Neuronal stem cell (in vitro differentiated cells): ENCODE results near the gene DDAH1.
A peak's percentile ranks its signal among the peaks of the same experiment; 100 is the strongest.

Source experiments
- DNase-seq: peaks from one replicate; pipeline ENCODE4 v3.0.0-alpha.2; 2013; ENCODE audit warnings: low spot score
- H2AFZ ChIP-seq: one replicate; pipeline ENCODE4 v1.6.1; 2013; ENCODE audit warnings: mild to moderate bottlenecking, low read length, inconsistent platforms
- H2AK5ac ChIP-seq: 2 replicates; pipeline ENCODE4 v1.6.1; 2013; ENCODE audit warnings: low read depth, mild to moderate bottlenecking, inconsistent platforms, low read length, moderate library complexity, mixed read lengths
- H2BK120ac ChIP-seq: 2 replicates; pipeline ENCODE4 v1.6.1; 2013; ENCODE audit warnings: low read depth, mild to moderate bottlenecking, inconsistent platforms, low read length, moderate library complexity, mixed read lengths
- H2BK12ac ChIP-seq: one replicate; pipeline ENCODE4 v1.6.1; 2013; ENCODE audit warnings: low read length, inconsistent platforms
- H2BK15ac ChIP-seq: 2 replicates; pipeline ENCODE4 v1.6.1; 2013; ENCODE audit warnings: mild to moderate bottlenecking, low read length, inconsistent platforms, mixed read lengths
- H2BK5ac ChIP-seq: one replicate; pipeline ENCODE4 v1.6.1; 2013; ENCODE audit warnings: inconsistent platforms, mild to moderate bottlenecking, low read length, moderate library complexity
- H3K14ac ChIP-seq: one replicate; pipeline ENCODE4 v1.6.1; 2013; ENCODE audit warnings: low read length, inconsistent platforms
- H3K18ac ChIP-seq: 2 replicates; pipeline ENCODE4 v1.6.1; 2013; ENCODE audit warnings: low read length, inconsistent platforms
- H3K23ac ChIP-seq: 2 replicates; pipeline ENCODE4 v1.6.1; 2013; ENCODE audit warnings: low read depth, mild to moderate bottlenecking, mixed read lengths, low read length, inconsistent platforms; ENCODE audit not compliant: poor library complexity
- H3K27ac ChIP-seq: replicated peaks from 3 replicates; pipeline ENCODE4 v1.5.1; 2013; ENCODE audit warnings: low read length, inconsistent platforms
- H3K27me3 ChIP-seq, 3 experiments: 2 replicates each; pipeline ENCODE4 v1.6.1; 2013; ENCODE audit warnings: low read length in 3 of 3, mild to moderate bottlenecking in 2 of 3, inconsistent platforms in 1 of 3, low read depth in 1 of 3, mixed read lengths in 1 of 3, moderate library complexity in 1 of 3; ENCODE audit not compliant: control insufficient read depth in 3 of 3, insufficient read depth in 3 of 3
- H3K36me3 ChIP-seq, 2 donors: replicated peaks in 1 of 2; 2 replicates each; pipeline ENCODE4 v1.6.1; 2013; ENCODE audit warnings: low read length in 2 of 2; ENCODE audit not compliant: control insufficient read depth in 2 of 2, insufficient read depth in 2 of 2
- H3K4ac ChIP-seq: 2 replicates; pipeline ENCODE4 v1.6.1; 2013; ENCODE audit warnings: inconsistent platforms, mild to moderate bottlenecking, low read length, moderate library complexity
- H3K4me1 ChIP-seq, 2 donors: 1 replicate in 1 of 2; 2 replicates in 1 of 2; pipeline ENCODE4 v1.6.1; 2013; ENCODE audit warnings: low read length in 2 of 2, low read depth in 1 of 2; ENCODE audit not compliant: control insufficient read depth in 2 of 2, insufficient read depth in 1 of 2
- H3K4me2 ChIP-seq: one replicate; pipeline ENCODE4 v1.6.1; 2013; ENCODE audit warnings: mild to moderate bottlenecking, low read length, inconsistent platforms; ENCODE audit not compliant: insufficient read depth, poor library complexity, severe bottlenecking
- H3K4me3 ChIP-seq, 2 donors: 2 replicates each; pipeline ENCODE4 v1.5.1; 2013; ENCODE audit warnings: low read length in 2 of 2, mild to moderate bottlenecking in 2 of 2, inconsistent platforms in 1 of 2, moderate library complexity in 1 of 2
- H3K79me1 ChIP-seq: one replicate; pipeline ENCODE4 v1.6.1; 2013; ENCODE audit warnings: low read depth, mild to moderate bottlenecking, inconsistent platforms, low read length, moderate library complexity
- H3K9ac ChIP-seq: one replicate; pipeline ENCODE4 v1.6.1; 2013; ENCODE audit warnings: mild to moderate bottlenecking, low read depth, low read length, inconsistent platforms; ENCODE audit not compliant: poor library complexity
- H3K9me3 ChIP-seq, 2 donors: replicated peaks in 1 of 2; 2 replicates each; pipeline versions ENCODE3 to v1.6.1; 2013; ENCODE audit warnings: low read length in 2 of 2, mild to moderate bottlenecking in 2 of 2, inconsistent platforms in 1 of 2, low read depth in 1 of 2, mixed read lengths in 1 of 2, moderate library complexity in 1 of 2; ENCODE audit not compliant: control insufficient read depth in 2 of 2, insufficient read depth in 1 of 2
- H4K8ac ChIP-seq: one replicate; pipeline ENCODE4 v1.6.1; 2013; ENCODE audit warnings: low read depth, mild to moderate bottlenecking, inconsistent platforms, low read length, moderate library complexity
- H4K91ac ChIP-seq: one replicate; pipeline ENCODE4 v1.6.1; 2013; ENCODE audit warnings: low read length, low read depth, mild to moderate bottlenecking, inconsistent platforms; ENCODE audit not compliant: poor library complexity
- WGBS, 2 donors: extraction: QIAGEN DNeasy Blood & Tissue Kit; methylation state at CpG; one replicate each; pipeline ENCODE4 v1.1.7; 2013; ENCODE audit warnings: missing lambda C conversion rate in 2 of 2, mixed read lengths in 1 of 2; ENCODE audit not compliant: insufficient read length in 2 of 2, insufficient replicate concordance in 1 of 2; ENCODE audit errors: extremely low coverage in 2 of 2; 5-methylcytosine and 5-hydroxymethylcytosine counted together

The DDAH1 gene

DNA sequence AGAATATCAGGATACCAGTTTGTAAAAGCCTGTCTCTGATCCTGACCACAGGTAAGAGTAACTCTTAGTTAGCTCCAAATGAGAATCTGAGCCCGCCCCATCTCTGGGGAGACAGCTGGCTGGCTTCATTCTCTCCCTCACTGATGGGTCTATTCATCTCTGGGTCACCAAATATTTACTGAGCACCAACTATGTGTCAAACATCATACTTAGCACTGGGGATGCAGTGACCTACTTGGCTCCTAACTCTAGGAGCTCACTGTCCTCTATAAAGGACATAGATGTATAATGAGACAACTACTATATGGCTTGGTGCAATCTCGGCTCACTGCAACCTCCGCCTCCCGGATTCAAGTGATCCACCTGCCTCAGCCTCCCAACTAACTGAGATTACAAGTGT, 158.7 kb downstream of the DDAH1 start:
- Histone ChIP-seq H3K9ac (no peak overlapping the region), H3K23ac (no peak overlapping the region), H3K4me1 (peaks cover 0 to 8% of the 10 kb centered on the region in 2 donors), H3K79me1 (no peaks in the 10 kb centered on the region), H3K9me3 (no peaks in the 10 kb centered on the region), H3K36me3 (no peaks in the 10 kb centered on the region), H3K27ac (no peak overlapping the region), H3K18ac (no peak overlapping the region), H3K27me3 (no peaks in the 10 kb centered on the region), H4K91ac (no peak overlapping the region), H3K4me3 (no peak overlapping the region), H2BK15ac (no peak overlapping the region), H3K4ac (no peak overlapping the region), H2AK5ac (no peak overlapping the region), H2BK120ac (no peak overlapping the region), H2BK12ac (no peak overlapping the region), H3K14ac (no peak overlapping the region), H4K8ac (no peak overlapping the region), H3K4me2 (no peak overlapping the region), H2AFZ (no peak overlapping the region), H2BK5ac (no peak overlapping the region)
- no peak for DNase-seq
- no CpG with 5 or more reads among the region's 4 CpGs for WGBS, 2 donors

DNA sequence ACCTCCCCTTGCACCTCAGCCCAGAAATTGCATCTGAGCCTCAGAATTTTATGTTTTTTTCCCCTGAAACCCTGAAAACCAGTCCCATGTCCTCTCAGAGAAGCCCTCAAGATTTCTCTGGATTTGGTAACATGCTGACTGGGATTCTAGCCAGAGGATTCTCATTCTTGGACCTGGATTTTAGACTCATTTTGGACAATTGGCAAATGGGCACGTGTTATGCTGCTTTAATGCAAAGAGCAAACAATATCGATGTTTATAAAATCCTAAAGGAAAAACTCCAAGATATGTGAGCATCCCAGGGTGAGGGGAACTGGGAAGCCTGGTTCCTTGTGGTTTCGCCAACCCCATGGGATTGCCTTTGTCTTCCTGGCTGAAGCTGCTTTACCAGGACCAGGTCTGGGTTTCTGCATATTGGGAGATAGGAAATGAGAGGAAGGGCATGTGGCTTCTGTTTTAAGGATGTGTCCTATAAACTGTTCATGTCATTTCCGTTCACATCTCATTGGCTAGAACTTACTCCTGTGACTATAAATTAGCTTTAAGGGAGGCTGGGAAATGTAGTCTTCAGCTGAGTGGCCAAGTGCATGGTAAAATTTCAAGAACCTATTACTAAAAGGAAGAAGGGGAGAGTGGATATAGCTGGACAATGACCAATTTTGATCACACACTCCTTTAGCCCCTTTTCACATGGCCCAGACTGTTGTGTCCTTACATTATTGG, 161.4 kb downstream of the DDAH1 start:
- Histone ChIP-seq H3K4ac (no peak overlapping the region), H3K18ac (no peak overlapping the region), H2BK15ac (no peak overlapping the region), H4K91ac (no peak overlapping the region), H4K8ac (no peak overlapping the region), H3K27me3 (no peaks in the 10 kb centered on the region), H2BK5ac (no peak overlapping the region), H3K23ac (no peak overlapping the region), H3K14ac (no peak overlapping the region), H3K4me1 (peaks cover 0 to 6% of the 10 kb centered on the region in 2 donors), H3K4me3 (no peak overlapping the region), H3K27ac (no peak overlapping the region), H3K79me1 (no peaks in the 10 kb centered on the region), H3K9ac (no peak overlapping the region), H3K4me2 (no peak overlapping the region), H2BK12ac (no peak overlapping the region), H2AFZ (no peak overlapping the region), H3K36me3 (no peaks in the 10 kb centered on the region), H2BK120ac (no peak overlapping the region), H2AK5ac (no peak overlapping the region), H3K9me3 (no peaks in the 10 kb centered on the region)
- WGBS, 2 donors = no CpG with 5 or more reads among the region's 4 CpGs
- no peak for DNase-seq

DNA sequence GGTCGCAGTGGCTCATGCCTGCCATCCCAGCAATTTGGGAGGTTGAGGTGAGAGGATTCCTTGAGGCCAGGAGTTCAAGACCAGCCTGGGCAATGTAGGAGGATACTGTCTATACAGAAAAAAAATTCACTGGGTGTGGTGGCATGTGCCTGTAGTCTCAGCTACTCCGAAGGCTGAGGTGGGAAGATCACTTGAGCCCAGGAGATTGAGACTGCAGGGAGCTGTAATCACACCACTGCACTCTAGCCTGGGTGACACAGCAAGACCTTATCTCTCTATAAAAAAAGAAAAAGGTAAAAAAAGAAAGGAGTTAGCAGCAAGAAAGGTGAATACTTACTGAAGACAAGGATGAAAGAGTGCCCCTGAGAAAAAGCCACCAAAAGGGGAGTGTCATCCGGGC, 164.8 kb downstream of the DDAH1 start:
- no peak overlapping the region for H4K8ac ChIP-seq
- no peak for DNase-seq
- H2BK5ac ChIP-seq = no peak overlapping the region
- no CpG with 5 or more reads among the region's 3 CpGs for WGBS, 2 donors
- no peak overlapping the region for H3K18ac ChIP-seq
- H3K36me3 ChIP-seq = no peaks in the 10 kb centered on the region
- no peak overlapping the region for H2BK120ac ChIP-seq
- H3K27ac ChIP-seq = no peak overlapping the region
- H3K4ac ChIP-seq = no peak overlapping the region
- H3K23ac ChIP-seq = no peak overlapping the region
- no peaks in the 10 kb centered on the region for H3K27me3 ChIP-seq
- H3K9me3 ChIP-seq = no peaks in the 10 kb centered on the region
- H3K9ac ChIP-seq = no peak overlapping the region
- H2BK12ac ChIP-seq = no peak overlapping the region
- no peak overlapping the region for H2AK5ac ChIP-seq
- H2BK15ac ChIP-seq = no peak overlapping the region
- no peak overlapping the region for H2AFZ ChIP-seq
- H3K14ac ChIP-seq = no peak overlapping the region
- H3K4me2 ChIP-seq = no peak overlapping the region
- H3K4me1 ChIP-seq = peaks cover 4 to 7% of the 10 kb centered on the region in 2 donors
- H3K4me3 ChIP-seq = no peak overlapping the region
- H4K91ac ChIP-seq = no peak overlapping the region
- no peaks in the 10 kb centered on the region for H3K79me1 ChIP-seq

DNA sequence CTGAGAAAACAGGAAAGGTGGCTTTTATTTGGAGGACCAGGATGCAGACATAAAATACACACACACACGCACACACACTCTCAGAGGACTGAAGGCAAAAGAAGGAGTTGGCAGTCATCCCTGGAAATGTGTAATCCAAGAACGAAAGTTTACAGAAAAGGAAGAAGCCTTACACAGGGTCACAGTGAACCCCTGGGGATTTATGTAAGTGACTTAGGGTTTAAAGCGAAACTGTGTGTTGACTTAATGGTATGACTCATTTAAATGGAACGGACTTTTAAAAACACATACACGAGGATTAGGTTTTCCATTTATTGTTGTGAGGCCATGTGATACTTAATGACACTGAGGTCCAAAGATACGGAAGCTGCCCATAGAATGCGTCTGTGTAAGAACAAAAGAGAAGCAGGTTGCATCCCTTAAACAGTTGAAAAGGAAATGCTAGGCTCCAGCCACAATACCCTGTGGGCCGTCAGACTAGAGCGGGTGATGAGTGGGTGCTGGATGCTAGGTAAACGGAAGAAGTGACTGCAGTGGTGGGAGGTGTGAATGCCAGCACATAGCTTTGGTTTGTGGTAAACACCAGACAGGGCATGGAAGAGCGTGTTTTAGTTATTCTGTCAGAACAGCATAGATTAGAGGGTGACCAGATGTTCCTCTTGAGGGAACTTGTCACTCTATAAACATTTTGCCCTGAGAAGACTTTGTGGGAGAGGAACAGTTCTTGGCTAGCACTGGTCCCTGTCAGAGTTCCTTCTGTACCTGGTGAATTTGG, 166.9 kb downstream of the DDAH1 start:
- peaks cover 4 to 7% of the 10 kb centered on the region in 2 donors for H3K4me1 ChIP-seq
- H3K14ac ChIP-seq = no peak overlapping the region
- H3K9ac ChIP-seq = no peak overlapping the region

More for the DNA sequence above, 166.9 kb downstream of the DDAH1 start:
- no peak overlapping the region for H2AK5ac ChIP-seq
- H4K8ac ChIP-seq = no peak overlapping the region
- H3K18ac ChIP-seq = no peak overlapping the region
- no peaks in the 10 kb centered on the region for H3K36me3 ChIP-seq
- H3K9me3 ChIP-seq = no peaks in the 10 kb centered on the region
- H2BK12ac ChIP-seq = no peak overlapping the region
- H2BK15ac ChIP-seq = no peak overlapping the region
- DNase-seq = no peak
- no peaks in the 10 kb centered on the region for H3K79me1 ChIP-seq
- no peak overlapping the region for H2BK120ac ChIP-seq
- no CpG with 5 or more reads among the region's 11 CpGs for WGBS, 2 donors
- H2BK5ac ChIP-seq = no peak overlapping the region
- H3K27ac ChIP-seq = no peak overlapping the region
- H3K4me3 ChIP-seq = no peak overlapping the region
- H3K23ac ChIP-seq = no peak overlapping the region
- peak overlapping the region; percentile 58 for H2AFZ ChIP-seq
- H3K27me3 ChIP-seq = no peaks in the 10 kb centered on the region
- no peak overlapping the region for H4K91ac ChIP-seq
- H3K4me2 ChIP-seq = no peak overlapping the region
- H3K4ac ChIP-seq = no peak overlapping the region
